Type B pancreatic cell (in vitro differentiated cells): ENCODE results near the gene NAV3. TPM values are rescaled to one million over a fixed set of nuclear protein-coding genes. Genes with fewer than 3 reads are reported as not detected.

Source experiments
- DNase-seq: peaks from one replicate; pipeline ENCODE4 v3.0.0; 2021; ENCODE audit warnings: mixed read lengths; ENCODE audit not compliant: unreplicated experiment; ENCODE audit errors: extremely low spot score
- H3K27ac Mint-ChIP-seq: 2 replicates; pipeline ENCODE4 v1.8.0; 2021; ENCODE audit warnings: mild to moderate bottlenecking, mixed read lengths
- H3K27me3 Mint-ChIP-seq: 2 replicates; pipeline ENCODE4 v1.8.0; 2021; ENCODE audit warnings: mixed read lengths
- H3K36me3 Mint-ChIP-seq: 2 replicates; pipeline ENCODE4 v1.8.0; 2021; ENCODE audit warnings: mixed read lengths
- H3K4me1 Mint-ChIP-seq: one replicate; pipeline ENCODE4 v1.8.0; 2021; ENCODE audit warnings: mixed read lengths; ENCODE audit not compliant: unreplicated experiment
- H3K4me3 Mint-ChIP-seq: 2 replicates; pipeline ENCODE4 v1.8.0; 2021; ENCODE audit warnings: mild to moderate bottlenecking, mixed read lengths
- H3K9me3 Mint-ChIP-seq: 2 replicates; pipeline ENCODE4 v1.8.0; 2021; ENCODE audit warnings: mixed read lengths
- total RNA-seq: library from RNA; stranded (reverse); gene quantifications from 2 replicates; pipeline ENCODE4 v1.2.1, GENCODE V29; 2021; ENCODE audit warnings: low replicate concordance
- TF ChIP-seq, protein P1 (sequence below): fragments of 200-600 bp; sonication (generic); conservative IDR thresholded peaks from 2 replicates; pipeline ENCODE4 v1.5.0; 2021; ENCODE audit warnings: antibody characterized with exemption, mild to moderate bottlenecking

NAV3 gene
- total RNA-seq, 1 donor from 2014 or later: 24.9 TPM

DNA sequence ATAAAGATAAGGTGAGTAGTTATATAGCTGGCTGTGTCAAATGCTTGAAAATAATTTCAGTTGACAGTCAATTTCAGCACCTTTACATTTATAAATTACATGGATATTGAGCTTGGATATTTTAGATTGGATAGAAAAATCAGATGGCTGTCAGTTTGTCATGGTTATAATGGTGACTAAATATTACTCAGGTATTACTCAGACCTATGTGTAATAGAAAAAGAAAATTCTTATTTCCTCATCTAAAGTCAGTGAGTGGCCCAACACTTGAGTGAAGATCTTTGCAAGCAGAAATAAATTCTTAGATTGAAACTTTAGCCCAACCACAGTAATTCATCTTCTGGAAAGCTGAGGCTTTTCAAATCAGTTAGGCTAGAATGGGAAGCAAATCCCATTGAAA, 354.4 kb downstream of the NAV3 start:
- Mint-ChIP-seq H3K4me3 (no peak overlapping the region), H3K36me3 (peaks cover 10% of the 10 kb centered on the region), H3K27me3 (no peaks in the 10 kb centered on the region), H3K27ac (no peak overlapping the region), H3K9me3 (no peaks in the 10 kb centered on the region), H3K4me1 (peaks cover 9% of the 10 kb centered on the region)
- DNase-seq: no peak
- TF ChIP-seq, protein P1, sequence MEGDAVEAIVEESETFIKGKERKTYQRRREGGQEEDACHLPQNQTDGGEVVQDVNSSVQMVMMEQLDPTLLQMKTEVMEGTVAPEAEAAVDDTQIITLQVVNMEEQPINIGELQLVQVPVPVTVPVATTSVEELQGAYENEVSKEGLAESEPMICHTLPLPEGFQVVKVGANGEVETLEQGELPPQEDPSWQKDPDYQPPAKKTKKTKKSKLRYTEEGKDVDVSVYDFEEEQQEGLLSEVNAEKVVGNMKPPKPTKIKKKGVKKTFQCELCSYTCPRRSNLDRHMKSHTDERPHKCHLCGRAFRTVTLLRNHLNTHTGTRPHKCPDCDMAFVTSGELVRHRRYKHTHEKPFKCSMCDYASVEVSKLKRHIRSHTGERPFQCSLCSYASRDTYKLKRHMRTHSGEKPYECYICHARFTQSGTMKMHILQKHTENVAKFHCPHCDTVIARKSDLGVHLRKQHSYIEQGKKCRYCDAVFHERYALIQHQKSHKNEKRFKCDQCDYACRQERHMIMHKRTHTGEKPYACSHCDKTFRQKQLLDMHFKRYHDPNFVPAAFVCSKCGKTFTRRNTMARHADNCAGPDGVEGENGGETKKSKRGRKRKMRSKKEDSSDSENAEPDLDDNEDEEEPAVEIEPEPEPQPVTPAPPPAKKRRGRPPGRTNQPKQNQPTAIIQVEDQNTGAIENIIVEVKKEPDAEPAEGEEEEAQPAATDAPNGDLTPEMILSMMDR: no peak

- Mint-ChIP-seq H3K36me3 (peaks cover 10% of the 10 kb centered on the region), H3K27me3 (no peaks in the 10 kb centered on the region), H3K4me3 (no peak overlapping the region), H3K4me1 (peaks cover 6% of the 10 kb centered on the region), H3K27ac (no peak overlapping the region), H3K9me3 (no peaks in the 10 kb centered on the region)
- DNase-seq: no peak
- TF ChIP-seq, protein P1: no peak
Measured at GRCh38 chr12:78185651-78186050, 355.0 kb downstream of the NAV3 start.

- no peak overlapping the region for H3K4me3 Mint-ChIP-seq
- no peaks in the 10 kb centered on the region for H3K9me3 Mint-ChIP-seq
- H3K36me3 Mint-ChIP-seq: peaks cover 7% of the 10 kb centered on the region
- TF ChIP-seq, protein P1: no peak
- no peak overlapping the region for H3K27ac Mint-ChIP-seq
- no peaks in the 10 kb centered on the region for H3K27me3 Mint-ChIP-seq
- DNase-seq: no peak
- peaks cover 2% of the 10 kb centered on the region for H3K4me1 Mint-ChIP-seq
Measured at GRCh38 chr12:78186670-78187069, 356.0 kb downstream of the NAV3 start.

- Mint-ChIP-seq H3K36me3 (peaks cover 6% of the 10 kb centered on the region), H3K9me3 (no peaks in the 10 kb centered on the region), H3K27ac (no peak overlapping the region), H3K4me3 (no peak overlapping the region), H3K4me1 (peaks cover under 1% of the 10 kb centered on the region), H3K27me3 (no peaks in the 10 kb centered on the region)
- TF ChIP-seq, protein P1: no peak
- DNase-seq: no peak
Measured at GRCh38 chr12:78187741-78188140, 357.0 kb downstream of the NAV3 start.

DNA sequence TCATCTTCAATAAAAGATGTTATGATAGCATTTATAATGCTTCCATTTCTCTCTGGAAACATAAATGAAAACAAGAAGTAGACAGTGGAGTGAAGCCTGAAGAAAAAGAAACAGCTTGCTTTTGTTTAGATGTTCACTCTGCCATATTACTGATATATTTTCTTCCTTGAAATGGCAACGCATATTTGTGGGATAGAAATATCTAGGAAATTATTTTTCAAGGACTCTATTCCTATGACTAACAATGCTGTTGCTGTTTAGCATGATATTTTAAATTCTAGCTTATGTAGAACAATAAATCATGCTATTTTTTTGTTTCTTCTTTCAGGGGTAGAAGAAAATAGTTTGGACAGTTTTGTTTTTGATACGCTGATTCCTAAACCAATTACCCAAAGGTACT, 359.0 kb downstream of the NAV3 start:
- H3K27ac Mint-ChIP-seq: no peak overlapping the region

More for the DNA sequence above, 359.0 kb downstream of the NAV3 start:
- DNase-seq: no peak
- Mint-ChIP-seq H3K36me3 (no peaks in the 10 kb centered on the region), H3K9me3 (no peaks in the 10 kb centered on the region), H3K4me1 (peaks cover 8% of the 10 kb centered on the region), H3K27me3 (no peaks in the 10 kb centered on the region), H3K4me3 (no peak overlapping the region)
- TF ChIP-seq, protein P1: no peak
